GM12878 (cell line): ENCODE measurements around the gene UBTF. TPM values are rescaled to one million over a fixed set of nuclear protein-coding genes. Genes with fewer than 3 reads are reported as not detected.

Experiments
- ATAC-seq: fragments of 200-7000 bp; cut with Tn5 transposase; 3 replicates; pipeline ENCODE4 v1.9.1; 2020; ENCODE audit warnings: mild to moderate bottlenecking, moderate library complexity
- BruUV-seq: library from RNA; stranded (reverse); fragments of 400-500 nt; replicated peaks from 2 replicates; lab custom pipeline; 2021; lab: Mats Ljungman, UMichigan
- CTCF ChIA-PET: fragments of 300-600 bp; sonication (Branson Sonifier 250); formaldehyde crosslinking; extraction: SDS; loops from one replicate; lab custom pipeline; 2021; ENCODE audit warnings: inconsistent platforms; lab: Yijun Ruan, JAX
- POLR2A ChIA-PET: fragments of 350-600 bp; formaldehyde crosslinking; extraction: SDS; loops from one replicate; lab custom pipeline; 2021; ENCODE audit warnings: inconsistent platforms; lab: Charles Lee
- RAD21 ChIA-PET: fragments of 300-600 bp; sonication (Branson Sonifier 250); formaldehyde crosslinking; loops from one replicate; lab custom pipeline; 2023; ENCODE audit warnings: antibody characterized with exemption; ENCODE audit not compliant: unreplicated experiment; lab: Charles Lee
- SMC1A ChIA-PET: fragments of 300-600 bp; sonication (Branson Sonifier 250); formaldehyde crosslinking; loops from one replicate; lab custom pipeline; 2023; ENCODE audit not compliant: unreplicated experiment, uncharacterized antibody; lab: Charles Lee
- DNase-seq: peaks from one replicate; pipeline ENCODE4 v3.0.0-alpha.2; 2011; ENCODE audit warnings: low read depth, low spot score
- FAIRE-seq: peaks from 3 replicates; lab custom pipeline; 2011; peaks lifted over from hg19 to GRCh38; lab: Jason Lieb, UNC
- H2AFZ ChIP-seq: 2 replicates; pipeline ENCODE4 v1.6.0; 2011; ENCODE audit warnings: low read depth, low read length, control low read depth; ENCODE audit not compliant: control insufficient read depth
- H3K27ac ChIP-seq: 2 replicates; pipeline ENCODE4 v1.5.1; 2011; ENCODE audit warnings: control low read depth; ENCODE audit not compliant: control insufficient read depth, insufficient read depth
- H3K27me3 ChIP-seq, 2 experiments: replicated peaks in 1 of 2; 2 replicates each; pipeline versions ENCODE4 v1.6.0 to v1.6.1; 2011; ENCODE audit warnings: low read length in 1 of 2; ENCODE audit not compliant: control insufficient read depth in 2 of 2, insufficient read depth in 2 of 2
- H3K36me3 ChIP-seq, 2 experiments: 2 replicates each; pipeline ENCODE4 v1.5.1; 2011; ENCODE audit warnings: low read length in 1 of 2; ENCODE audit not compliant: control insufficient read depth in 2 of 2, insufficient read depth in 2 of 2
- H3K4me1 ChIP-seq: 2 replicates; pipeline ENCODE4 v1.6.1; 2011; ENCODE audit warnings: mild to moderate bottlenecking, low read length, moderate library complexity, mixed read lengths; ENCODE audit not compliant: control insufficient read depth, insufficient read depth
- H3K4me2 ChIP-seq: 2 replicates; pipeline ENCODE4 v1.6.0; 2011; ENCODE audit warnings: control low read depth; ENCODE audit not compliant: control insufficient read depth, insufficient read depth
- H3K4me3 ChIP-seq: fragments of 200-600 bp; sonication (generic); 2 replicates; pipeline ENCODE4 v1.5.1; 2016
- H3K79me2 ChIP-seq: 2 replicates; pipeline ENCODE4 v1.6.0; 2011; ENCODE audit warnings: low read length; ENCODE audit not compliant: control insufficient read depth, insufficient read depth
- H3K9ac ChIP-seq: 2 replicates; pipeline ENCODE4 v1.8.0; 2011; ENCODE audit warnings: low read length, control low read depth, mixed read lengths; ENCODE audit not compliant: control insufficient read depth, insufficient read depth
- H3K9me3 ChIP-seq: replicated peaks from 3 replicates; pipeline ENCODE4 v1.5.1; 2011; ENCODE audit warnings: mild to moderate bottlenecking, low read length; ENCODE audit not compliant: control insufficient read depth, insufficient read depth
- H4K20me1 ChIP-seq: 2 replicates; pipeline ENCODE4 v1.6.0; 2011; ENCODE audit not compliant: control insufficient read depth, insufficient read depth
- BHLHE40 ChIP-seq, 2 experiments: fragments of 450-650 bp in 1 of 2; IDR thresholded peaks; 2 replicates each; pipeline ENCODE4 v1.6.1; 2011 to 2017; ENCODE audit warnings: low read depth in 2 of 2, borderline replicate concordance in 1 of 2, improper control_type of control experiment in 1 of 2, low read length in 1 of 2, mild to moderate bottlenecking in 1 of 2
- GABPA ChIP-seq: IDR thresholded peaks from 2 replicates; pipeline ENCODE4 v1.6.1; 2014; ENCODE audit warnings: antibody characterized with exemption, low read depth, mild to moderate bottlenecking, inconsistent platforms
- IKZF2 ChIP-seq, 2 experiments: fragments of 450-650 bp; IDR thresholded peaks; 2 replicates each; pipeline ENCODE4 v1.6.1; 2017; ENCODE audit warnings: mild to moderate bottlenecking in 2 of 2, moderate library complexity in 2 of 2
- JUNB ChIP-seq: IDR thresholded peaks from 2 replicates; pipeline ENCODE4 v1.6.1; 2016; ENCODE audit warnings: antibody characterized with exemption, mild to moderate bottlenecking
- MYC ChIP-seq: IDR thresholded peaks from 2 replicates; pipeline ENCODE4 v1.6.1; 2011; ENCODE audit warnings: mild to moderate bottlenecking, low read length, moderate library complexity, inconsistent platforms; ENCODE audit not compliant: insufficient read depth, insufficient replicate concordance, insufficient read length, severe bottlenecking
- PKNOX1 ChIP-seq: fragments of 450-650 bp; IDR thresholded peaks from 2 replicates; pipeline ENCODE4 v1.6.1; 2016; ENCODE audit warnings: mild to moderate bottlenecking
- PRDM15 ChIP-seq: fragments of 450-650 bp; formaldehyde crosslinking; IDR thresholded peaks from 2 replicates; pipeline ENCODE4 v1.4.0; 2020; ENCODE audit warnings: mild to moderate bottlenecking, moderate library complexity
- RAD51 ChIP-seq: fragments of 450-650 bp; IDR thresholded peaks from 2 replicates; pipeline ENCODE4 v1.6.1; 2016; ENCODE audit warnings: moderate library complexity, mild to moderate bottlenecking, inconsistent platforms
- RCOR1 ChIP-seq: conservative IDR thresholded peaks from 2 replicates; pipeline ENCODE4 v1.6.1; 2012; ENCODE audit warnings: low read depth, low read length, improper control_type of control experiment
- REST ChIP-seq: IDR thresholded peaks from 2 replicates; pipeline ENCODE4 v1.6.1; 2012; ENCODE audit warnings: mild to moderate bottlenecking, low read depth, low read length
- RUNX3 ChIP-seq: IDR thresholded peaks from 2 replicates; pipeline ENCODE4 v1.6.1; 2012; ENCODE audit warnings: low read length, inconsistent platforms
- ZBTB33 ChIP-seq: fragments of 450-650 bp; IDR thresholded peaks from 2 replicates; pipeline ENCODE4 v1.6.1; 2017; ENCODE audit warnings: mild to moderate bottlenecking
- WGBS: methylation state at CpG from one replicate; pipeline ENCODE4 v1.1.6; 2016; ENCODE audit warnings: low lambda C conversion rate; ENCODE audit not compliant: insufficient replicate concordance, insufficient coverage; ENCODE audit errors: missing lambda C conversion rate; 5-methylcytosine and 5-hydroxymethylcytosine counted together
- in situ Hi-C: fragments of 300-500 bp; cut with MboI; formaldehyde crosslinking; loops from 9 replicates; pipeline ENCODE4 v1.14.3; 2018; ENCODE audit warnings: mixed read lengths
- intact Hi-C: fragments of 100-400 bp; cut with micrococcal nuclease; formaldehyde crosslinking; loops from one replicate; pipeline ENCODE4 v1.14.2; 2022; ENCODE audit not compliant: unreplicated experiment
- polyA plus RNA-seq, 11 experiments: library from polyadenylated mRNA; depleted of rRNA in 4 of 11; unstranded in 6 of 11; stranded (reverse) in 5 of 11; fragments of >200 nt; fragmentation: Nextera tagmentation in 4 of 11; fragmentation: Illumina TruSeq in 1 of 11; extraction: Ambion mirVana in 4 of 11; extraction: Trizol in 1 of 11; gene quantifications; 1 replicate in 1 of 11; 2 replicates in 10 of 11; pipeline versions ENCODE4 v1.2.1 to v1.2.3, GENCODE V29; 2011 to 2016; ENCODE audit warnings: inconsistent platforms in 2 of 11, missing spikeins in 2 of 11, low read depth in 1 of 11
- total RNA-seq, 4 experiments: library from RNA; depleted of rRNA in 3 of 4; stranded (reverse); fragments of >200 nt in 3 of 4; fragmentation: Illumina TruSeq in 1 of 4; extraction: Trizol in 1 of 4; gene quantifications; 2 replicates each; pipeline versions ENCODE4 v1.2.1 to v1.2.3, GENCODE V29; 2013 to 2021

Gene UBTF
- total and polyA plus RNA-seq, 10 of the 15 experiments (the other 5 are each of a cell fraction or from before 2014, with no cell fraction given), result 2.2 to 124 (median 79.6) TPM

- ChIA-PET CTCF (interaction anchor here (1.2 to 2.4 kb wide), 3 partner anchors 9 to 36 kb away, joined by 3 to 8 read pairs (median 8); partner anchors contain the start of gene HDAC5), RAD21 (no interaction called here), POLR2A (interaction anchor here (1.6 kb wide), 1 partner anchor 25 kb away, joined by 4 read pairs; no protein-coding TSS in a partner anchor), SMC1A (interaction anchor here (0.8 kb wide), 1 partner anchor 105 kb away, joined by 3 read pairs; no protein-coding TSS in a partner anchor)
- no peak for FAIRE-seq
- Histone ChIP-seq H3K27ac (peak overlapping the region; percentile 33; the same call in 1 of the 2 replicates), H3K36me3 (peaks cover 5 to 23% of the 10 kb centered on the region in 2 experiments; a peak in 3 of 4 replicates), H3K27me3 (no peaks in the 10 kb centered on the region), H4K20me1 (no peaks in the 10 kb centered on the region), H3K79me2 (no peaks in the 10 kb centered on the region), H3K9ac (no peak overlapping the region), H3K4me3 (no peak overlapping the region), H3K4me2 (no peak overlapping the region), H3K9me3 (no peaks in the 10 kb centered on the region), H3K4me1 (peaks cover 8% of the 10 kb centered on the region; the same call in 1 of the 2 replicates), H2AFZ (no peak overlapping the region; the same call in 1 of the 2 replicates)
- in situ Hi-C loops, result no loop called here
- intact Hi-C loops, result no loop called here
- WGBS, result 71% methylated on average over 15 of the region's 15 CpGs
- BruUV-seq, result no TSS peak
- peak; percentile 77 for ATAC-seq
- DNase-seq, result no peak
- no peak for TF ChIP-seq REST
- no peak for TF ChIP-seq RCOR1
- TF ChIP-seq MYC, result no peak
- TF ChIP-seq IKZF2 (IDR thresholded peaks at IDR 0.05), result no peak
- no peak for TF ChIP-seq PRDM15
- TF ChIP-seq BHLHE40 (IDR thresholded peaks at IDR 0.05; ENCODE audit: borderline replicate concordance in 1 of 2, low read depth in 2 of 2, low read length in 1 of 2), result peak; percentile 92 to 95
- TF ChIP-seq ZBTB33, result peak; percentile 95
- TF ChIP-seq GABPA, result no peak
- TF ChIP-seq JUNB, result peak; percentile 71
- TF ChIP-seq RAD51, result peak; percentile 92
- peak; percentile 75 for TF ChIP-seq RUNX3
- no peak for TF ChIP-seq PKNOX1
These were observed 59.8 kb downstream of the UBTF start for GRCh38 chr17:44159519-44160210.
